Neural cell (in vitro differentiated cells): ENCODE measurements around the gene AHI1.

ENCODE experiments used
- EP300 ChIP-seq: fragments of 450-650 bp; conservative IDR thresholded peaks from 2 replicates; pipeline ENCODE4 v1.6.1; 2014; ENCODE audit warnings: antibody characterized with exemption, mild to moderate bottlenecking, moderate library complexity; ENCODE audit not compliant: poor library complexity, severe bottlenecking
- POLR2AphosphoS5 ChIP-seq: IDR thresholded peaks from 2 replicates; pipeline ENCODE4 v1.6.1; 2012
- RAD21 ChIP-seq: fragments of 450-650 bp; conservative IDR thresholded peaks from 2 replicates; pipeline ENCODE4 v1.6.1; 2014; ENCODE audit warnings: antibody characterized with exemption, mild to moderate bottlenecking, moderate library complexity
- TF ChIP-seq, protein P1 (sequence below): fragments of 450-650 bp; IDR thresholded peaks from 2 replicates; pipeline ENCODE4 v1.5.1; 2014; ENCODE audit warnings: antibody characterized with exemption, mild to moderate bottlenecking, moderate library complexity; ENCODE audit not compliant: poor library complexity, severe bottlenecking

DNA sequence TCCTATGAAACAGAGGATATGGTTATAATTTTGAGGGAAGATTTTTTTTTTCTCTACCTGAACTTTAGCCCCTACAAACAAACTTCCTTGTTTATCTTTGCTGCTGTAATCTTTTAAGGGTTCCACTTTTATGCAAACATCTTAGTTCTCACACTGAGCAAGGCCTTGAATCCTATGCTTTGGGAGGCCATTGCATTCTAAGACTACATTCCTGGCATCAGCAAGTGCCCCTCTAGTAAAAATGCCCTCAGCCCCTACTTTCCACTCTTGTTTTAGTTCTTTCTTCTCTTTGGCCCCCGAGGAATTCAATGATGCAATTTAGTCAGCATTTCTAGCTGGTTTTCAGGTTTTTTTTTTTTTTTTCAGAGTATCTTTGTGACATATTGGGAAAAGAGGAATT is 8.1 kb upstream of the AHI1 start:
- TF ChIP-seq EP300 (no peak), RAD21 (no peak), POLR2AphosphoS5 (no peak)
- TF ChIP-seq, protein P1, sequence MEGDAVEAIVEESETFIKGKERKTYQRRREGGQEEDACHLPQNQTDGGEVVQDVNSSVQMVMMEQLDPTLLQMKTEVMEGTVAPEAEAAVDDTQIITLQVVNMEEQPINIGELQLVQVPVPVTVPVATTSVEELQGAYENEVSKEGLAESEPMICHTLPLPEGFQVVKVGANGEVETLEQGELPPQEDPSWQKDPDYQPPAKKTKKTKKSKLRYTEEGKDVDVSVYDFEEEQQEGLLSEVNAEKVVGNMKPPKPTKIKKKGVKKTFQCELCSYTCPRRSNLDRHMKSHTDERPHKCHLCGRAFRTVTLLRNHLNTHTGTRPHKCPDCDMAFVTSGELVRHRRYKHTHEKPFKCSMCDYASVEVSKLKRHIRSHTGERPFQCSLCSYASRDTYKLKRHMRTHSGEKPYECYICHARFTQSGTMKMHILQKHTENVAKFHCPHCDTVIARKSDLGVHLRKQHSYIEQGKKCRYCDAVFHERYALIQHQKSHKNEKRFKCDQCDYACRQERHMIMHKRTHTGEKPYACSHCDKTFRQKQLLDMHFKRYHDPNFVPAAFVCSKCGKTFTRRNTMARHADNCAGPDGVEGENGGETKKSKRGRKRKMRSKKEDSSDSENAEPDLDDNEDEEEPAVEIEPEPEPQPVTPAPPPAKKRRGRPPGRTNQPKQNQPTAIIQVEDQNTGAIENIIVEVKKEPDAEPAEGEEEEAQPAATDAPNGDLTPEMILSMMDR: no peak
